HG02938 (cell line): ENCODE data around the gene GZMH.
"Not testable (repeated sequence)": the region's sequence is repeated elsewhere in the genome, so short reads cannot be mapped to it uniquely, and the experiment has no call there.

Source experiments
- ATAC-seq: cut with Tn5 transposase; IDR thresholded peaks from one replicate; pipeline ENCODE4 v1.9.1; 2021; ENCODE audit warnings: mild to moderate bottlenecking, moderate library complexity; ENCODE audit not compliant: unreplicated experiment

GZMH gene

DNA sequence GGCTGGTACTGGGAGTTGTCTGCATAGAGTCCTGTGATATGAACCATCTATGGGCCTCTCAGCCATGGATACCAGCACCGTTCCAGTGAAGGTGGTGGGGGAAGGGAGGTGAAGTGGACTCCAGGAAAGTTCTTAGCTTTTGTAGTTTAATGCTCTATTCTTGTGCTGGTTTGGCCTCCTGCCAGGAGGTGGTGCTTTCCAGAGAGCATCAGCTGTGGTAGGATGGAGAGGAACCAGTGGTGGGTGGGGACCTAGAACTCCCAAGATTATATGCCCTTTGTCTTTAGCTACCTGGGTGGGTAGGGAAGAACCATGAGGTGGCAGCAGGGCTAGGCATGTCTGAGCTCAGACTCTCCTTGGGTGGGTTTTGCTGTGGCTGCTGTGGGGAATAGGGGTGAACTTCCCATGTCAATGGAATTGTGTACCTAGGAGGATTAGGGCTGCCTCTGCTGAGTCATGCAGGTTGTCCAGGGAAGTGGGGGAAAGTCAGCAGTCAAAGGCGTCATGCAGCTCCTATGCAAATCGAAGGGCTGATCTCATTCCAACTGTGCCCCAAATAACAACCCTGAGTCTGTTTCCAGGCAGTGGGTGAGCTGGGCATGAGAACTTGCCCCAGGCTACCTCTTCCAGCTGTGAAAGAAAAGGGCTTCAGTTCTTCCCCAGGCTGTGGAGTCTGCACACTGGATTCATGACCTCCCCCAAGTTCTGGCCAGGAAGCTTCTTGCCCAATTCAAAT is 14.2 kb downstream of the GZMH start:
- ATAC-seq: no peak

DNA sequence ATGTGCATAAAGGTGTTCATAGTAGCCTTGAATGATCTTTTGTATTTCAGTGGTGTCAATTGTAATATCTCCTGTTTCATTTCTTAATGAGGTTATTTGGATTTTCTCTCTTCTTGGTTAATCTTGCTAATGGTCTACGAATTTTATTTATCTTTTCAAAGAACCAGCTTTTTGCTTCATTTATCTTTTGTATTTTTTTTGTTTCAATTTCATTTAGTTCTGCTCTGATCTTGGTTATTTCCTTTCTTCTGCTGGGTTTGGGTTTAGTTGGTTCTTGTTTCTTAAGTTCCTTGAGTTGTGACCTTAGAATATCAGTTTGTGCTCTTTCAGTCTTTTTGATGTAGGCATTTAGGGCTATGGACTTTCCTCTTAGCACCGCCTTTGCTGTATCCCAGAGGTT is 18.5 kb downstream of the GZMH start:
- ATAC-seq: not testable (repeated sequence)

DNA sequence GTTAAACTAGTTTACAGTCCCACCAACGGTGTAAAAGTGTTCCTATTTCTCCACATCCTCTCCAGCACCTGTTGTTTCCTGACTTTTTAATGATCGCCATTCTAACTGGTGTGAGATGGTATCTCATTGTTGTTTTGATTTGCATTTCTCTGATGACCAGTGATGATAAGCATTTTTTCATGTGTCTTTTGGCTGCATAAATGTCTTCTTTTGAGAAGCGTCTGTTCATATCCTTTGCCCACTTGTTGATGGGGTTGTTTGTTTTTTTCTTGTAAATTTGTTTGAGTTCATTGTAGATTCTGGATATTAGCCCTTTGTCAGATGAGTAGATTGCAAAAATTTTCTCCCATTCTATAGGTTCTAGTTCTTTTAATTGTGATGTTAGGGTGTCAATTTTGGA is 25.1 kb downstream of the GZMH start:
- not testable (repeated sequence) for ATAC-seq

DNA sequence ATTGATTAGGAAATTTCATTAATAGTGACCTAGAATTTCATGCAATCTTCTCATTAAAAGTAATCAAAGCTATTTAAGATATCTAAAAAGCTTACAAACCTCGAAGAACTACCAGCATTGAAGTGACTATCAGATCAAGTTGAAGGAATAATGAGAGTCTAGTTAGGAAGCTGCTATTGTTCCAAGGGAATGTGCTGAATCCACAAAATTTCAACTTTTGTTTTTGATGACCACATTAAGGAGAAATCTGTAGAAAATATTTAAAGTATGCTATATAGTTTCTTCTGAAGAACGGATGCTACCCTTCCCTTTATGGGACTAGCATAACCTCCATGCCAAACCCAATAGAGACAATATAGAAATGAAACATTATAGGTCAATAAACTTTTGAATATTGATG is 30.9 kb downstream of the GZMH start:
- no peak for ATAC-seq

DNA sequence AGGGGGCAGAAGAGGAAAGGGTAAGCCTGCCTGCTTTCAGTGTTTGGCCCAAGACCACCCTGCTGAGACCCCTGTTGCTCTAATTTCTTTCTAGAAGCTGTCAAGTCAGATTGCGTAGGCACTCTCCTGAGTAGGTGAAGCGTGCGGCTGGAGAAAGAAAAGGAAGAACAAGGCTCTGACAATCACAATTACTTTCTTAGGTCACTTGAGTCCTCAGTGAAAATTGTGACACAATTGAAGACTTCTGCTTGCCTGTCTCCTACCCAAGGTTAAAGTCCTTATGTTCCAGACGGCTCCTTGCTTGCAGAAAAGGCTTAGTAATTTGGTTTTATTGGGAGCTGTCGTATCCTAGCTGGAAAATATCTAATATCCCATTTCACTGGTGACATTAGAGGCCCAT is 32.7 kb downstream of the GZMH start:
- ATAC-seq: no peak

DNA sequence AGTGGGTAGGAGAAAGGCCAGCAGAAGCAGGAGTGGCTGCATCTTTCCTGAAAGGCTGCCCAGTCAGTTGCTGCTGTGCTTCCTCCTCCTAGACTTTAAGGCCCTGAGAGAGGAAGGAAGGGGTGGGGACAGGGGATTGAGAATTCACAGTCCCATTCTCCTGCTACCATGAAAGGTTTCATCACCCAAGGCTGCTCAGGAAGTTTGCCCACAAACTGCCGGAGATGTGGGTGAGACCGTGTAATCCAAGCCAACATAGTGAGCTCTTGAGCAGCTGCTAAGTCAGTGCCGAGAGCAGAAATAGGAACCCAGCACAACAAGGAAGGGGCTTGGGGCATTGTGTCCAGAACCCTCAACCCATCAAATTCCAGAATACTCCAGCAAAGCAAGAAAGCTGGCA is 33.3 kb downstream of the GZMH start, which contains the start of gene CTSG:
Gene CTSG (minus strand): TSS at position 69 of the 400 bp plus-strand sequence. CDS start 27 bp downstream, at position 42.
- no peak for ATAC-seq

DNA sequence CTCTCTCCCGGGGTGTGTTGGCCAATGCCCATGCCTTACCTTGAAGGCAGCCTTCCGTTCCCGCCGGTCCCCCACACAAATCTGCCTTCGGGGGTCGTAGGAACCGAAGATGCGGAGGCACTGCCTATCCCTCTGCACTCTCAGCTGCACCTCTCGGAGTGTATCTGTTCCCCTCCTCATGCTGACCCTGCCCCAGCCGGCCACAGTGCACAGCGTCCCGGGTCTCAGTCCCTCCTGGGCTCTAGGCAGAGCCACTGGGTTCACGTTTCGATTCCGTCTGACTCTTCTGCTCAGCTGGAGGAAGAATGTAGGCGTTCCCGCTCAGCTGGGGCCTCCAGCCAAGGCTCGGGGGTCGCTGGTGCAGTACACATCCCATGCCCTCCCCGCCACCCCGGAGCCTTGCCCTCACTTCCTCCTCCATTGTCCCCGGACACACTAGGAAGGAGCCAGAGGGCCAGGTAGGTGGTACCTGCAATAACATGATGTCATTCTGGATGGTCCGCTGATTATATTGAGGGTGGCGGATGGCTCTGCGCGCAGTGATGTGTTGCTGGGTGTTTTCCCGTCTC is 35.2 kb downstream of the GZMH start:
- ATAC-seq: no peak

DNA sequence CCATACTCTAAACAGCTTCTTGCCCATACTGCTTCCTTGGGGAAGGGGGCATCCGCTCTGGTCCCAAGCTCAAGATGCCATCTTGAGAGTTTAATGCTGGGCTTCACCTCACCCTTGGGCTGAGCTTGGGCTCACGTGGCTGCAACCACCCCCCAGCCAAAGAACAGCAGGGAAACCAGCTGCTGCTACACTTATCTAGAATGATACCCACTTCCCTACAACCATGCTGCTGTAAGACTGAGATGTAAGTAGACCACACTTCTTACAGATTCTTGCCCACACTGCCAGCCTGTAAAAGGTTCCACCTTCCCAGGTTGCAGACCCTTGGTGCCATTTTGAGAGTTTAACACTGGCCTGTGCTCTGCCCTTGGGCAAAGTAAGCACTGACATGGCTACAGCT is 43.2 kb downstream of the GZMH start:
- no peak for ATAC-seq

DNA sequence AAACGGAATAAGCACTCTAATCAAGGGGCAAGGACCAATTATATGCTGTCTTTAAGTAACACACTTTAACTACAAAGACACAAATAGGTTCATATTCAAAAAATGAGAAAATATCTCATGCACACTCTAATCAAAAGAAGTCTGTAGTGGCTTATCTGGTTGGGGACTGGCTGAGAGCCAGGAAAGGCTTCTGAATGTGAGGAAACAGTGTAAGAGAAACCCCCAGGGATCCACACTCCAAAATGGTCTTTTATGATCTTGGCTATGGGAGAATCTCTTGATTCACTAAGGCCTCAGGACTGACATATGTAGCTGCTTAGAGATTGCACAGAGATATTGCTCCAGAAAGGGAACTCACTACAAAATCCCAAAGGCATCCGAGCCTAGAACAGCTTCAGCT is 43.7 kb downstream of the GZMH start:
- ATAC-seq: no peak

DNA sequence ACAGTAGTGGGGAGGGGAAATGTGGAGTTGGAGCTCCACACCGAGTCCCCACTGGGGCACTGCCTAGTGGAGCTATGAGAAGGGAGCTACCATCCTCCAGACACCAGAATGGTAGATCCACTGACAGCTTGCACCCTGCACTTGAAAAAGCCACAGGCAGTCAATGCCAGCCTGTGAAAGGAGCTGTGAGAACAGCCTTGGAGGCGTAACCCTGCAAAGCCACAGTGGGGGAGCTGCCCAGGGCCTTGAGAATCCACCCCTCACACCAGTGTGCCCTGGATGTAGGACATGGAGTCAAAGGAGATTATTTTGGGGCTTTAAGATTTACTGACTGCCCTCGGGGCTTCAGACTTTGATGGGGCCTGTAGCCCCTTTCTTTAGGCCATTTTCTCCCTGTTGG is 46.0 kb downstream of the GZMH start:
- ATAC-seq: no peak

DNA sequence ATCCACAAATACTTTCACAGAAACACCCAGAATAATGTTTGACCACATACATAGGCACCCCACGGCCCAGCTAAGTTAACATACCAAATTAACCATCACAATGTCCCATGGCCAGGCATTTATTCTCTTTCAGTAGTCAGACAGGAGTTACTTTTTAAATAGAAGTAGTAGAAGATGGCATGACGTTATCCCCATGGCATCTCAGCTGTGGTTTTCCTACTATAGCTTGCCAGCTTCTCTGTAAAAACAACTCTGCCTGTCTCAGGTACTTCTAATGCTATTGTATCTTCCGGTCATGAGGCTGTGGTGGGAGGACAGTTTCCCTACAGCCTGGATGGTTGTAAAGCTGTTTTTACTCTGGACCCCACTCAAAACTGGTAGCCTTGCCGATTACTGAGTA is 52.7 kb downstream of the GZMH start:
- ATAC-seq: no peak
